ENCODE data around the gene SERPINE2.

DNA sequence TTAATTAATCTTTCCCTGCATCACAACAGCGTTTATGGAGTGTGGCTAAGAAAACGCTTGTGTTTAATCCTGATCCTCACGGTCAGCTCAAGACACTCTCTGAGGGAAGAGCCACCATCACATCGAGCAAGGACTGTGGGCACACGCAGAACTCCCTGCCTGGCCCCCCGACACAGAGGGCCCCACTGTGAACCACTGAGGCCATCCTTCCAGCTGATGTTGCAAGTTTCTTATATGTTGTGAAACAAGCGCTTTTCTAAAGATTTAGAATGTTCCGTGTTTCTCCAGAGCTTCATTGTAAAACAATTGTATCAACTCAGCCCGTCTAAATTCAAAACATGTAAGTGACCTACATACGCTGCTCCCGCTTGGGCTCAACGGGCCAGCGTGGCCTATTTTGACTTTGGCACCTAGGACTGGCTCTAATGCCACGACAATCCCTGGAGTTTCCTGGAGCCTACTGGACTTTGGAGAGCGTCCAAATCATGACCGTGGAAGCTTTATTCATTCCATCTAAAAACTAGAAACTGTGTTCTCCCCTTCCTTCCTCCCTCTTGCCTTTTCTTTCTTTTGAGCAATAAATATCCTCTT is 34.9 kb downstream of the SERPINE2 start:
- TF ChIP-seq, protein P1, sequence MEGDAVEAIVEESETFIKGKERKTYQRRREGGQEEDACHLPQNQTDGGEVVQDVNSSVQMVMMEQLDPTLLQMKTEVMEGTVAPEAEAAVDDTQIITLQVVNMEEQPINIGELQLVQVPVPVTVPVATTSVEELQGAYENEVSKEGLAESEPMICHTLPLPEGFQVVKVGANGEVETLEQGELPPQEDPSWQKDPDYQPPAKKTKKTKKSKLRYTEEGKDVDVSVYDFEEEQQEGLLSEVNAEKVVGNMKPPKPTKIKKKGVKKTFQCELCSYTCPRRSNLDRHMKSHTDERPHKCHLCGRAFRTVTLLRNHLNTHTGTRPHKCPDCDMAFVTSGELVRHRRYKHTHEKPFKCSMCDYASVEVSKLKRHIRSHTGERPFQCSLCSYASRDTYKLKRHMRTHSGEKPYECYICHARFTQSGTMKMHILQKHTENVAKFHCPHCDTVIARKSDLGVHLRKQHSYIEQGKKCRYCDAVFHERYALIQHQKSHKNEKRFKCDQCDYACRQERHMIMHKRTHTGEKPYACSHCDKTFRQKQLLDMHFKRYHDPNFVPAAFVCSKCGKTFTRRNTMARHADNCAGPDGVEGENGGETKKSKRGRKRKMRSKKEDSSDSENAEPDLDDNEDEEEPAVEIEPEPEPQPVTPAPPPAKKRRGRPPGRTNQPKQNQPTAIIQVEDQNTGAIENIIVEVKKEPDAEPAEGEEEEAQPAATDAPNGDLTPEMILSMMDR (IDR thresholded peaks at IDR 0.05): no peak
- no peak for TF ChIP-seq POLR2A (IDR thresholded peaks at IDR 0.05)
